Middle frontal gyrus (tissue), 1 donor: ENCODE data around the gene CDKN2B-AS1.

Experiments
- DNase-seq: peaks from one replicate; pipeline ENCODE4 v3.0.0-alpha.2; 2015; ENCODE audit warnings: low spot score; ENCODE audit errors: extremely low spot score

CDKN2B-AS1 gene

DNA sequence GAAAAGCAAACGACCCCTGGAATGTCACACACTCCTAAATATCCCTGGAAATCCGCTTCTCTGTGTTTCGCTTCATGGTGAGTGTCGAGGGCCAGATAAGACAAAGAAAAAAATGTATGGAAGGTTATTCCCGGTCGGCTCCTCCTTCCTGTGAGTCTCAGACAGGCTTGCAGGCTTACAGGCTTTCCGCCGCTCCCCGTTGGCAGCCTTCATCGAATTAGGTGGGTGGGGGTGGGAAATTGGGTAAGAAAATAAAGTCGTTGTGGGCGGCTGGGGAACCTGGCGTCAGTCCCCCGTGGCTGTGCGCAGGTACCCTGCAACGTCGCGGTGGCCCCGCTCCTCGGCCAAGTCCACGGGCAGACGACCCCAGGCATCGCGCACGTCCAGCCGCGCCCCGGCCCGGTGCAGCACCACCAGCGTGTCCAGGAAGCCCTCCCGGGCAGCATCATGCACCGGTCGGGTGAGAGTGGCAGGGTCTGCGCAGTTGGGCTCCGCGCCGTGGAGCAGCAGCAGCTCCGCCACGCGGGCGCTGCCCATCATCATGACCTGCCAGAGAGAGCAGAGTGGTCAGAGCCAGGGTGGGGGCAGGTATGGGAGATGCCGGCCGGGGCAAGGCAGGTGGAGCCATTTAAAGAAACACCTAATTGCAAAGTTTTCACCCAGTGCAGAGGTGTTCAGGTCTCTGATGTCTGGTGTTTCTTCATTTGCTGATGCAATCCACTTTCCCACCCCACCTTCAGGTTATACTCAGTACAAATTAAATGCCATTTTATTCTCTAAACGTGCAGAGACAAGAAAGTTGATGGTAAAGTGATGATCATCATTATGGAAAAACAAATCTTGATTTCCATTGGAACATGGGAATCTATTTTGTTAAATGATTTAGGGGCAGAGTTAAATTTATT is 11.4 kb downstream of the CDKN2B-AS1 start:
- DNase-seq: no peak

DNA sequence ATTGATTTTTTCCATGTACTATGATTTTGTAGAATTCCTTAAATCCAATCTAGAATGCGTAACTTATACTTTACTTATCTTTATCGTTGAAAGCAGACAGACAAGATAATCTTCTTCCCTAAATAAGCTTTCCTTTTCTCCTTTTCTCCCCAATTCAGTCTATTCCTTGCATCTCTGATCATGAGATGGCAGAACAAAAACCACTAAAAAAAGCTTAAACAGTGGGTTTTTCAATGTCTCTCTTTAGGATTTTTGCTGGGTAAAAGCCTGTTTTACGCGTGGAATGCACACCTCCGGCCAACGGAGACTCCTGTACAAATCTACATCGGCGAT is 13.8 kb downstream of the CDKN2B-AS1 start:
- no peak for DNase-seq

DNA sequence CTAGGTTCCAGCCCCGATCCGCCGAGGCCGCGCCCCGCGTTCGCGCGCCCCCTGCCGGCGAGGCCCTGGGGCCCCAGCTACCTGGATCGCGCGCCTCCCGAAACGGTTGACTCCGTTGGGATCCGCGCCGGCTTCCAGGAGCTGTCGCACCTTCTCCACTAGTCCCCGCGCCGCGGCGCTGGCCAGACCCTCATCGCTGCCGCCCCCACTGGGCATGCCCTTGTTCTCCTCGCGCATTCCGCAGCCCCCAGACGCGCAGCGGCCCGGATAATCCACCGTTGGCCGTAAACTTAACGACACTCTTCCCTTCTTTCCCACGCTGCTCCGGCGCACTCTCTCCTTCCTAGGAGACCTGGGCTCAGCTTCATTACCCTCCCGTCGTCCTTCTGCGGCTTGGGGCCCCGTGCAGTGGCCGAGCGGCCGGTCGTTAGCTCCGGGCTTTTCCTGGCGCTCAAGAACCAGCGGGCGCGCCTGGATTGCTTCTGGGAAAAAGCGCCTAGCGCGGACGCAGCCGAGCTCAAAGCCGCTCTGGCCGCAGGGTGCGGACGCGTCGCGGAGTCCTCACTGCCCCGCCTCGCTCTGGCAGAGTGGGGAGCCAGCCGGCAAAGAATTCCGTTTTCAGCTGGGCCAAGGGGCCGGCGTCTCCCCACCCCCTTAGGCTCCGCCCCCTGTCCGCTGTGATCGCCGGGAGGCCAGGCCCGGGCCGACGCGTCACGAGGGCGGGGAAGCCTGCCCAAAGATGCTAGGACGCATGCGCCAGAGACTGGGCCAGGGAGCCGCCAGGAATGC is 14.3 kb downstream of the CDKN2B-AS1 start, which contains the start of gene CDKN2B:
Gene CDKN2B (minus strand): TSS at position 589 of the 789 bp plus-strand sequence. CDS start 352 bp downstream, at position 237.
- peak; percentile 70 for DNase-seq

DNA sequence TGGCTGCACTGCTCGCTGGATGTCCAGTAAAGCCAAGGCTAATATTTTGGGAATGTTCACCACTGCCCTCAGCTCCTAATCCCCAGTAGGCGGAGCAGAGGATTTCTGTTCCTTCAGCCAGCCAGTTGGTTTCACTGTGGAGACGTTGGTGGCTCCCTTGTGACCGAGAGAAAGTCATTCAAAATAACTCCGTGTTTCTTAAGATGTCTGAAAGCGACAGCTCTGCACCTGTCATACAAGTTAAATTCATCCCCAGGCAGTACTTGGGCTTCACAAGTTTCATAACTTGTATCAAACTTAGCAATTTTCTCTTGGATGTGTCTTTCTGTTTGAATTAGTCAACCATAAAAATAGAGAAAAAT is 14.9 kb downstream of the CDKN2B-AS1 start:
- DNase-seq: no peak

DNA sequence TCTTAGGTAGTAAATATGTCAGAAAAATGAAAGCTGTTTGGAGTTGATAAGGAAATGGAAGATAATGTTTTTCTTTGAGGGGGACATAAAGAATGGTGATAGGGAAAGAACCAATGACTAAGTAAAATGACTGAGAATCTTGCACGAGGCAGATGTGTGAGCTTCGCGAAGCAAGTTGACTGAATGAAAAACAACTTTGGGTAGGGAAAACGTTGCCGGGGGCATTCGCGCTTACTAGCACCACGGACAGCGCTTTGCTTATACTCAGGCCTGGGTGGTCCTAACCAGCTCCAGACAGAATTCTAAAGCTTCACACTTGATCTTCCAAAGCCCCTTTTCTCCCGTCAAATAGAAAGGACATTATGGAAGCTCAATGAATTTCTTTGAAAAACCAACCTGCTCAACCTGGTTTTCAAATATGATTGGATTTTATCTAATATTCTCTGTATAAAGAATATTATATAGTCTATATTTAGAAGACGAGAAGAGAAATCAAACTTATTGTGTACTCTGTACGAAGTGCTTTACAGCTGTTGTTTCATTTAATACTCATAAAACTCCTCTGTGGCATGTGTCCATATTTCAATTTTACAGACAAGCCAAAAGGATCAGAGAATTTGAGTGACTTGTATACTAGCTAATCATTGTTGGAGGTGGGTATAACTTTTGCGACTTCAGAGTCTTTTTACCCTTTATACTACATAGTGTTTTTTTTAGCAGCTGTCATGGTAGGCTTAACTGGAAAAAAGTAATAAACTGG is 16.5 kb downstream of the CDKN2B-AS1 start:
- DNase-seq: no peak

DNA sequence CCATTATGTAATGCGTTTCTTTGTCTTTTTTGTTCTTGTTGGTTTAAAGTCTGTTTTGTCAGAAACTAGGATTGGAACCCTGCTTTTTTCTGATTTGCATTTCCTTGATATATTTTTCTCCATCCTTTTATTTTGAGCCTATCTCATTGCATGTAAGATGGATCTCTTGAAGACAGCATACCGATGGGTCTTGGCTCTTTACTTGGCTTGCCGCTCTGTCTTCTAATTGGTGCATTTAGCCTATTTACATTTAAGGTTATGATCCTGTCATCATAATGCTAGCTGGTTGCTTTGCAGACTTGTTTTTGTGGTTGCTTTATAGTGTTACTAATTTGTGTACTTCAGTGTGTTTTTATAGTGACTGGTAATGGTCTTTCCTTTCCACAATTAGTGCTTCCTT is 27.8 kb downstream of the CDKN2B-AS1 start:
- no peak for DNase-seq

DNA sequence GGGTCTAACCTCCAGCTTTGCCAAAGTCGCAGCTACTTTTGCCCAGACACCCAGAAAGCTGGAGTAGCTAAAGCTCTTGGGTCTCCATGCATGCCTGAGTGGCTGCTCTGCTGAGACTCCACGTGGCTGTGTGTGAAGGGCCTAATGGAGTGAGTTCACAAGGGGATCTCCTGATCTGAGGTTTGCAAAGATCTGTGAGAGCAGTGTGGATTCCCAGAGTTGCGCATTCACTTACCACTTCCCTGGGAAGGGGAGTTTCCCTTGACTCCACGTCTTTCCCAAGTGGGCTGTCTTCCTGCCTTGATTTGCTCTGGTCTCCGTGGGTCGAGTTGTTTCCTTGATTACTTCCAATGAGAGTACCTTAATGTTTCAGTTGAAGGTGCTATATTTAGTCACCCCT is 32.1 kb downstream of the CDKN2B-AS1 start:
- DNase-seq: no peak

DNA sequence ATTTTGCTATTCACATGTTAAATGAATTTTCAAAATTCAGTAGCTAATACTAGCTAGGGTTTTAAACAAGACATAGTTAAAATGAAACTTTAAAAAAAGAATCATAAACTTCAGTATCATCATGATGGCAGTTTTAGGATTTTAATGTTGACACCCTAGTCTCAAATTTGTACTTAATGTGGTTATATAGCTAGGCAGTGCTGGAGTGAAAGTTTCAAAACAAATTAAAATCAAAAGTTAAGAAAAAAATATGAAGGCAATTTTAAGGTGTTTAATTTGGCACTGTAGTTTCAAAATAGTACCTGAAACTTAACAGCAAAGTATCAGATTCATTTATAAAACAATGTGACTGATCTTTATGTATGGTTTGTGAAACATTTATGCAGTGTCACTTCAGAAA is 33.8 kb downstream of the CDKN2B-AS1 start:
- no peak for DNase-seq

DNA sequence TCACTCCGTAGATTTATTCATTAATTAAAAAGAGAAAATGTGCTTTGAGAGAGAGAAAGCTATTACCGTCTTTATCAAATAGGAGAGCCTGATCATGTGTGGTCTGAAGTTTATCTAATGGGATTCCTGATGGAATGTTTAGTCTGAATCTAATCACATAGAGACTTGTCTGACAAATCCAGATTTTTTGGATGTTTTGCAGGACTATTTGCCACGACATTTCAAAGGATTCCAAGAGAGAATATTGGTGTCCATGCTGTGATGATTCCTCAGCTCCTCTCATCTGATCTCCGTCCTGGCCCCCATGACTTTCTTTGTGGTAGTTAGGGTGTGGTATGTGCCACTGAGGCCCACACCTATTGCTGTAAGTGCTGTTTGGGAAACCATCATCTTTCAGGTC is 34.6 kb downstream of the CDKN2B-AS1 start:
- no peak for DNase-seq

DNA sequence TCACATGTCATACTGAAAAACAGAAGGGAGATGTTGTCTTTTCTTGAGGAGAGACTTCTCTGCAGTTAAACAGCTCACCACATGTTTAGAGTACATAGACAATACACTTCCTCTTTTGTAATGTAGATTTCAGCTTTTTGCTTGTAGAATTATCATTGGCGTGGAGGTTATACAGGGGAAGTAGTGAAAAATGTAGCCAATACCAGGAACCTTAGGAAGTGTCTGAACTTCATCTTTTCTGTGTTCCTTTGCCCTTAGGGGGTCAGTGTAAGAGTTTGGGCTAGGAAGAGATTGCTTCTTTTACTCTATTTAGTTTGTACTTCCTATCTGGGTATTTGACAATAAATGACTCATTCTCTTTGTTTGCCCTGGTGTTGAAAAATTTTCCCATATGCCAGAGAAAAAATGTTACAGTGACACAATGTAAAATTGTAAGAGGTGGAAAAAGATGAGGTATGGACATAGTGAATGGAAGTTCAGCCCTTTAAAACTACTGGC is 35.6 kb downstream of the CDKN2B-AS1 start:
- no peak for DNase-seq

DNA sequence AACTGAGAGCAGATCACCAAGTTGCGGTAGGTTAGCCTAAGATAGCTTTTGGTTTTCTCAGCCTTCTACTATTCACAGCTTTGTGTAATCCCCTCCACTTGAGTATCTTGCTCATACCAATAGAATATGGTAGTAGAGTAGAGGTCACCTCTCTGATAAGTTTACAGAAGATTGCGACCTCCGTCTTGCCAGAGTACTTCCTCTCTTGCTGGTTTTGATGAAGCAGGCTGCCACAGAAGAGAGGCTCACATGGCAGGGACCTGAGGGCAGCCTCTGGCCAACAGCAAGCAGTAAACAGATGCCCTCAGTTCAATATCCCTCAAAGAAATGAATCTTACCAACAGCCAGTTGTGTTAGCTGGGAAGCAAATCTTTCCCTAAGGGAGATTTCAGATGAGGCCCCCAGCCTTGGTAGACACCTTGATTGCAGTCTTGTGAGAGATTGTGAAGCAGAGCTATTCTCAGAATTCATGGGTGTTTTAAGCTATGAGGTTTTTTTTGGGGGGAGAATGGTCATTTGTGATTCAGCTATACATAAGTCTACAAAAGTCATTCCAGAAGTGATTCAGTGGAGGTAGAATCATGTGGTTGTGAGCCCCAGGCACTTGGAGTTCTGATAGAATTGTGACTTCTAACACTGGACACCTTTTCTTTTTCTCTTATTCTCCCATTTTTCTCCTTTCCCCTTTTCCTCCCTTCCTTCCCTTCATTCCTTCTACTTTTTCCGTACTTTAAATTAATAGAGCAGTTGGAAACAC is 37.2 kb downstream of the CDKN2B-AS1 start:
- DNase-seq: no peak

DNA sequence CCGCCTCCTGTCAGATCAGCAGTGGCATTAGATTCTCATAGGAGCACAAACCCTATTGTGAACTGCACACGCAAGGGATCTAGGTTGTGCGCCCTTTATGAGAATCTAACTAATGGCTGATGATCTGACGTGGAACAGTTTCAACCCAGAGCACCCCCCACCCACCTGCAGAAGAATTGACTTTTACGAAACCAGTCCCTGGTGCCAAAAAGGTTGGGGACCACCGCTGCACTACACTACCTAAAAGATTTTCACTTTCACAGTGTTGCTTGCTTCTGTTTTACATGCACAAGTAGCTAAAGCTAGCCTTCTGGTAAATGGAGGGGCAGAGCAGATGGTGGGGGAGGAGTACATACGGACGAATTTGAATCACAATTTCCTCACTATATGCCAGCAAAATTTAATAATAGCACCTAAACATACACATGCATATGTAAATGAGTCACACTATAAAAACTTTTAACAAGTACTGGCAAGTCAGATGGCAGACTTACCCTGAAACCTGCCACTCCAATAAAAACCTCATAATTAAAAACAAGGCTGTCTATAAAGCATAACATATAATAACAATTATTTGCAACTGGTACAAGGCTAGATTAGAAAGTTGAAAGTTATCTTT is 38.5 kb downstream of the CDKN2B-AS1 start:
- DNase-seq: no peak

DNA sequence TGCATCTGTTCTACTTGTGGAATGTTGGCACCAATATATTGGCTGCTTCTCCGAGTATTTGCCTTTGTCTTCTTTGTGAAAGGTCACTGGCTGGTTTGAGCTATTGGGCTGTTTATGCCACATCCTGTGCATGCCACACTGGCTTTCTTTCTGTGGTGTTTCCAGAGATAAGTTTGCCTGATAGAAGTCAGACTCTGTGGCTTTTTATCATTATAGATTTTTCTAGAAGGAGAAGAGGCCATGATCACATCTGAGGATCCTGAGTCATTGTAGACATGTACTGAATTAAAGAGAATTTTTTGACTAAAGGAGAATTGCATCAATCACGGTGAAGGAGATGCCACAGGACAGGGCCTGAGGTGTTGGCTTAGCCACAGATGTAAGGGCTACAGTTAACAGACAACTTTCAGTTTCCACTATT is 41.0 kb downstream of the CDKN2B-AS1 start:
- no peak for DNase-seq

DNA sequence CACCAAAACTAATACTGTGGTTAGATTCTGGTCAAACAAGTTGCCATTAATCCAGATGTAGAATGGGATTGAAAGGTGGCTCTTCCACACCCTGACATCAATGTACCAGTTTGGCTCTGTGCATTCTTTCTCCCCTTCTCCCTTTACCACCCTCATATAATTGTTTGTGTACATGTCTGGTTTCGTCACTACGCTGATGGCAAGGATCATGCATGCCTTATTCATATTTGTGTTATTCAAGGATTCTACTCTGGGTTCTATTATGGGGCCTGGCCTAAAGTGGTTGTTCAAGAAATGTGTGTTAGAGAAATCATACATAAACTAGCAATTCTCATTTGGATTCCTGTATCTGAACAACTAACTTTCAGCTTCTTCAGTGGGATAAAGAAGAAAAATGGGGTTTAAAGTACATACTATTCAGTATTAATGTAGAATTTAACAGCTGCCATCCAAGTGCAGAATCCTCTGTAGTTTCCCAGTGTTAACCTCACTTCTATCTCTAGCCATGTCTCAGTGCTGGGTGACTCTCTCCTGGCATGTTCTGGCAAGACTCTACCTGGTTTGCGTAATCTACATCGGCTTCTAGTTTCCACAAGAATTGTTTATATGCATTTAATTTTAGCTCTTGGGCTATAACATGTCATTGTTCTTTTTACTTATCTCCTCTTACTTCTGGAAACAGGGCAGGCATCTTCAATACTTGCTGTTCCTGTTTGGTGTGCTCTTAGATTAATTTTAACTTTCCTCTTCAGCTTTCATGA is 42.5 kb downstream of the CDKN2B-AS1 start:
- no peak for DNase-seq

DNA sequence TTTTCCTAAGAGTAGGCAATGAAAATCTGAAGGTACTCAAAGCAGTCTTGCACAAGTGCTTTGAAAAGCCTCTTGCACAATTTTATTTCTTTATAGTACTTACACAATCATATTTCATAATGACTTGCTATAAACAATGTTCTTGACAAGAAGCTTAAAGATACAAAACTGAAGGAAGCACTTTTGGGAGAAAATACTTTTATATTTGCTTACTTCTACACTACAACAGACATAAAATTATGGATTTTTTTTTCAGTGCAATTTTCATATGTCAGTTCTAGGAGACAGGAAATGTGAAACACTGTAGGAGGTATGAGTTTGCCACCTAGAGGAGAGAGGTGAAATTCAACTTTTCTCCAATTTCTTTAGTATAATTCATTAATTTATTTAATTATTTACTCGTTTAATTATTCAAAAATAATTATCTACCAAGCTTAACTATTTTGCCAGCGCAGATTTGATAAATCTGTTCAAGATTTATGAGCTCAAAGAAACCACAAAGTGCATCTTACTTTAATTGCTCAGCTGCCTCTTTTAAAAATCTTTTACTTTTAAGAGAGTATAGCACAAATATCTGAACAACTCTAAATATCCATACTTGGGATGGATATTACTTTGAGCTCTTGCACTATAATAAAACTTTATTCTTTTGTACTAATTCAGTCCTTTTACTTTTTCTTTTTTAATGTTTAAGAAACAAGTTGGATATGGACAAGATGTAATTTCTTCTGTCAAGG is 43.5 kb downstream of the CDKN2B-AS1 start:
- no peak for DNase-seq

DNA sequence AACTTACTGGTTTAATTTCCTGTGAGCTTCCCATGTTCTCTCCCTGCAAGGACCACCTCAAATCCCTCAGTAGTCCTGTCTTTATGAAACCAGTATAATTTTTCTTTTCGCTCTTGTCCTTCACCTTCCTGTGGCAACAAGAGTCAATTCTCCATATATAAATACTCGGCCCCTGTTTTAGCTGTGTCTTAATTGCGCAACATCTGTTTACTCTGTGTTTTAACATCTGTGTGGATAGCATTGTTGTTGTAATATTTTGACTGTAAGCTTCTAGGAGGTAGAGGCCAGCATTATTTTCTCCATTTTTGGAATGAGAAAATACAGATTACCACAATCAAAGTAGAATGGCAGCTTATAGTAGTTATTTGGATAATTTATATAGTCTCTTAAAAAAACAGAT is 44.7 kb downstream of the CDKN2B-AS1 start:
- no peak for DNase-seq

DNA sequence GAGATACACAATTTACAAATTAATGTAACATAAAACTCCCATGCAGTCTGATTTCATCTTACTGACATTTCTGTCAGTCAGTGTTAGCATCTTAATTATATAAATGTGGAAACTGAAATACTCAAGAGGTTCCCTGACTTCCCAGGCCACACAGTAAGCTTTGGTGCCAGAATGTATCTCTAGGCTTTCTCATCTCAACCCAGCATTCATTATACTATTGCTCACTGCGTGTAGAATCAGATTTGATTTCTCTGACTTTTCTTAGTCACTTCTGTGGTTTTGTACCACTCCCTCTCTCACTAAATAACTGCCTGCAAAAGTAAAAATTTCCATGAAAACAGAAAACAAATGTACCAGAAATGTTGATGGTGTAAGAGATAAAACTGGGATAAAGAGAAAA is 46.2 kb downstream of the CDKN2B-AS1 start:
- DNase-seq: no peak

DNA sequence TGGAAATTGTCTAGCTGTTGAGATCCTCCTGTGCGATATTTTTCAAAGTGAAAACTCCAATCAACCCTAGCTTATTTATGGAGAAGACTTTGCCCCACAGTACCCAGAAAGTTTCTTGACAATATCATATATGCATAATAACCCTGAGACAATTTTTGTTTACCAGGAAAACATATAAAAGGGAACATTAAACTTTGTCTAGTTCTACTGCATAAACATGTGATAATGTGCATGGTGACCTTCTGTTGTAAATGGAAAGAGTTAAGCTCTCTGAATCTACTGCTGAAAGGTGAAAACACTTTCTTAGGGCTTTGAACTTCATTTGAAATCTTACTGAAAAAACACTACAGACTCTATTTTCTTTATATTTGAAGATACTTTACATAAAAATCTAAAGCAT is 46.8 kb downstream of the CDKN2B-AS1 start:
- no peak for DNase-seq

DNA sequence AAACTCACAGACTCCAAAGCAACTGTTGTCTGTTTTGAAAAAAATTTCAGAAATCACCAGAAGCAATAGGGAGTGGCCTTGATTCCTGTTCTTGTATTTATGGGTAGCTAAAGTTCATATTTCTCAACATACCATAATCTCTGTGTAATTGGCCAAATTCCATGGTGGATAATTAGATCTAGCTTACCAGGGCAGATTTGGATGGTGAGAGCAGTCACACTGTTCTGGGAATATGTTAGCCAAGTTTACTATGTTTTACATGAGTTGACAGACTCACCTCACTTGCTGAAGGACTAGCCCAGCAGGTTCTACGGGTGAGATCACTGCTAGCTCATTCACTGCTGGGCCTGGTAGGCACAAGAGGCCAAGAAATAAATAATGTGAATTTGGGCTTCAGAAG is 47.2 kb downstream of the CDKN2B-AS1 start:
- DNase-seq: no peak
